Germinal center (tissue), 1 donor: ENCODE measurements around the gene ALDH7A1.

Experiments
- DNase-seq: peaks from one replicate; pipeline ENCODE4 v3.0.0; 2012; ENCODE audit warnings: mixed read lengths, low spot score

Gene ALDH7A1

GRCh38 chr5:126509339-126509738, 85.7 kb downstream of the ALDH7A1 start:
- no peak for DNase-seq

GRCh38 chr5:126508962-126509279, 86.1 kb downstream of the ALDH7A1 start:
- DNase-seq, result peak; percentile 23

DNA sequence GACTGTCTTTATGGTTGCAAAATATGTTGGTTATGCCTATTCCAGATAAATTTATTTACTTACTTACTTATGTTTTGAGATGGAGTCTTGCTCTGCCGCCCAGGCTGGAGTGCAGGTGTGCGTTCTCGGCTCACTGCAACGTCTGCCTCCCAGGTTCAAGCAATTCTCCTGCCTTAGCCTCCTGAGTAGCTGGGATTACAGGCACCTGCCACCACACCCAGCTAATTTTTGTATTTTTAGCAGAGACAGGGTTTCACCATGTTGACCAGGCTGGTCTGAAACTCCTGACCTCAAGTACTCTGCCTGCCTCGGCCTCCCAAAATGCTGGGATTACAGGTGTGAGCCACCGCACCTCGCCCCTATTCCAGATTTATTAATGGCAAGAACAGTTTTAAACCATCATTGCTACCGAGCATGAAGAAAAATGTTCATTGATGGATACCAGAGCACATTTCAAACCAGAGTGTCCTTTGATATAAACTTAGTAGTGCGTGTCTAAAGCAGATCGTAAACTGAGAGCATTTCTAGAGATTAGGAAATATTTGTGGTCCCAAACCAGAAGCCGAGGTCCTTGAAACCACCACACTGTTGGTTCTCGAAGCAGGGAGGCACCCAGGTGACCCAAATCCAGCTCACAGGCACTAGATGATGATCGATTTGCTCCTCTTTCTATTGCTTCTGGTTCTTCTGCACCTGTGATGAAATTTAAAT, 86.6 kb downstream of the ALDH7A1 start:
- no peak for DNase-seq

DNA sequence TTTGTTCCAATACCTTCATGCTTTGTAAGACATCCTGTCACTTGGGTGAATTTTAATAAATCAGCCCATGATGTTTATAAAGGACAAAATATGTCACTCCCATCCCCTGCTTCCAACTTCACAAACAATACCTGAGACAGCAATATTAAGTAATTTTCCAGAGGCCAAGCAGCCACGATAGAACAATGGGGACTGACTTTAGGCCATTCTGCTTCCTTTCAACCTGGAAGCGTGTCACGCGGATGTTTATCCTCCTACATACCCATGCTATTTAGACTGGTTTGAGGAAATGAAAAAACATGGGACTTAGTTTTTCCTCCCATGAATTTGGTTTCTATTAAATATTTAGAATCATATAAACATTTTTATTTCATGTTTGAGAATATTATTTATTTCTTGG, 88.9 kb downstream of the ALDH7A1 start:
- DNase-seq, result no peak

- DNase-seq, result no peak
These were observed 91.4 kb downstream of the ALDH7A1 start for GRCh38 chr5:126503602-126504104.

GRCh38 chr5:126501448-126501847, 93.6 kb downstream of the ALDH7A1 start:
- DNase-seq, result no peak

DNA sequence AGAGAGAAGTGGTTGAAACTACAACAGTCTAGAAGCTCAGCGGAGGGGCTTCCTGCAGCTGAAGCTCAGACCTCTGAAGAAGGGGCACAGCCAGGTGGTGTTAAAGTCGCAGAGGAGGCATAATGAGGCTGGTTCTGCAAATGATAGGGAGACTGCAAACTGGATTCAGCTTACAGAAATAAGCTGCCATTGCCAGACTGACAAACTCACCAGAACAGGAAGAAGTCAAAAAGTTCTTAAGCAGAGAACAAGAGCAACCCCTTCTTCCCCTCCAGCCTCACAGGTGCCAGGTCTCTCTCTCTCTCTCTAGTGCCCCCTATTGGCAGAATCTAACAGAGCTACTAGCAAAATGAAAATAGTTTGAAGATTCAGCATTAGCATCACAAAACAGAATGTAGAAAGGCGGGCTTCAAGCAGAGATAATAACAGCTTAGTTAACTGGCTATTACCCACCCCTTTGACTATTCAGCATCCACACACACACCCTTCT, 95.1 kb downstream of the ALDH7A1 start:
- DNase-seq, result peak; percentile 30

- no peak for DNase-seq
These were observed 95.7 kb downstream of the ALDH7A1 start for GRCh38 chr5:126499278-126499677.

DNA sequence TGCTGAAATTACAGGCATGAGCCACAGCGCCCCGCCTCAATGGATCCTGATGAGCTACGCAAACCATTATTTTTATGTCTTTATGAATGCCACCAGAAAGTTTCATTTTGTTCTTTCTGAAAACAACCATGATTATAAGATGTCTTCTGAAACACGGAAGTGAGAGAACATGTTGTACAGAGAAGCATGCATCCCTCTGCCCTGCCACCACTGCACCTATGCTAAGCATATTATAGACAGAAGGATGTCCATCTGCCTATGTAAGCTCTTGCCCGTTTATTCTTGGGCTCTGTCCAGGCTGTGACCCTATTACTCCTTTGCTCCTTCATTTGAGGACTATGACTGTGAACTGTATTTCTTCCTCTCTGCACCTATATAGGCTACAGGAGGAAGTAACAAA, 97.5 kb downstream of the ALDH7A1 start:
- no peak for DNase-seq

DNA sequence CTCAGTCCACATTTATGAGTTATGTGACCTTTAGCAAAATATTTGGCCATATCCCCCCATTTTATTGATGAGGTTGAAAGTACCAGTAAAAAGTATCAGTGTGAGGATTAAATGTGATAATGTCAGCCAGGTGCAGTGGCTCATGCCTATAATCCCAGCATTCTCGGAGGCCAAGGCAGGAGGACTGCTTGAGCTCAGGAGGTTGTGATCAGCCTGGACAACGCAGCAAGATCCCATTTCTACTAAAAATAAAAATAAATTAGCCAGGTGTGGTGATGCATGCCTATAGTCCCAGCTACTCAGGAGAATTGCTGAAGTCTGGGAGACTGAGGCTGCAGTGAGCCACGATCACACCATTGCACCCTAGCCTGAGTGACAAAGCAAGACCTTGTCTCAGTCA, 100.6 kb downstream of the ALDH7A1 start:
- no peak for DNase-seq

GRCh38 chr5:126492939-126493338, 102.1 kb downstream of the ALDH7A1 start:
- no peak for DNase-seq

DNA sequence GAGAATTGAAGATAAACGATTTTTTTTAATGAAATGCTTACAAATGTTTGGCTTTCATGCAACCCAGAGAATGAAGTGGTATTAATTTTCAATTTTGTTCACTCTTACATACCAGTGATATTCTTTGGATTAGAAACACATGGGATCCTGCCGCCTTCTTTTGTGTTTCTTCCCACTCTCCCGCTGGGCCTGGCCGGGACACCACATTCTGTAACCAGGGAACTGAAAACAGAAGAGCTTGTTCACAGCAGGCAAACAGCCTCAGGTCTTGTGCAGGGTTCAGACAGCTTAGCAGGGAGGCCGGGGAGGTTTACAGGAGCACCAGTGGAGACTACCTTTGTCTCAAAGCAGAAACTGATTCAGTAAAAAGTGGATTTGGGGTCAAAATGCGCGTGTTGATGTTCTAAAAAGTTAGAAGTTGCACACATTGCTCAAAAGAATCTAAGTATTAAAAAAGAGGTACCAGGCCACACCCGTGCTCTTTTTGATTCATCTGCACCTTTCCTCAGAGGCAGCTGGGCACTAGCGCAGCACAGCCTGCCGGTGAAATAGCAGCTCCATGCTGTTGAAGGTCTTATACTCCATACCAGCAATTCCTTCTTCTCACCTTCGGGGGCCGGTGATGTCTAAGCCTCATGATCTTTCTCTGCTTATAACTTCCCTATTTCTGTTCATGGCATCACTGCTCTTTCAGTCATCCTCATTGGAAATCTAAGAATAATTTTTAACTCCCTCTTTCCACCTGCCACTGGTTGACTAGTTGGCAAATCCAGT, 104.7 kb downstream of the ALDH7A1 start:
- DNase-seq, result no peak

DNA sequence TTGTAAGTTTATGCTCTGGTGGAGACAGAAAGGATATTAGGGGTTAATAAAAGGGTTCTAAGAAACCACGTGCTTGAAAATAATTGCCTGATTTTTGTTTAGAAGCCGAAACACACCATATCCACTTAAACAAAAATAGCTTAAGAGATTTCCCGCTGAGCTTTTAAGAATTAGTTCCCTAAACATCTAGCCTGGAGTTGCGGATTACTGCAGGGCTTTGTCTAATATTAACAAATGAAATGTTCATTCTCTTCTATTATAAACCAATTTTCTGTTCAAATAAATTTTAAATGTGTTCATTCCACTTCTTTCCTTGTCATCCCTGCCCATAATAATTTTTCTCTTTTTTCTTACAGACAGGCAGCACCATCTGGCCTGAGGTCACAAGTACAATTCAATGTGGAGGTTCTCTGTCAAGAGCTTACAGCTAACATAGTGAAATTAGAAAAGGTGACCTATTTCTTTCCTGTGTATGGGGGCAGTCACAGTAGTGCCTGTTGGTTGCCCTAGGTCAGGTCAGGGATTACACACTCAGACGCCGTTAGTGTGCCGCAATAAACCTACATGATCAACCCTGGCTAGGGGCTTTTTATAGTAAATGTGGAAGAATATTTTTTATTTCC, 106.5 kb downstream of the ALDH7A1 start:
- no peak for DNase-seq

- DNase-seq, result no peak
These were observed 107.4 kb downstream of the ALDH7A1 start for GRCh38 chr5:126487596-126487995.

- DNase-seq, result no peak
These were observed 108.7 kb downstream of the ALDH7A1 start for GRCh38 chr5:126486332-126486731.

DNA sequence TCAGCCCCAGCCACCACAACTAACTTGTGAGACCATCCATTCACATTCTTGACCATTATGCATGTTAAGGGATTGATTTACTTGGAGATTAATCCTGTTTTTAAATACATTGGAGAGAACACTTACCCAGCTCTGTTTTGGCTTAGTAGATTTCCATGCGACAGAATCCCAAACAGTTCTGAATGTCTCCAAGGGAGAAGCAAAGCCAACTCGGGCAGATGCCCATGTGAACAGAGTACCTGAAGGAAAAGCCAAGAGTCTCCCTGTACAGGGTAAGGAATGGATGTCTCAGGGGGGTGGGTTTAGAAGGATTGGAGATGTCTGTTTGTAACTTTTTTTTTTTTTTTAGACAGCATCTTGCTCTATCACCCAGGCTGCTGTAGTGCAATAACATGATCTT, 110.8 kb downstream of the ALDH7A1 start:
- DNase-seq, result no peak

- DNase-seq, result no peak
These were observed 111.9 kb downstream of the ALDH7A1 start for GRCh38 chr5:126483156-126483555.

DNA sequence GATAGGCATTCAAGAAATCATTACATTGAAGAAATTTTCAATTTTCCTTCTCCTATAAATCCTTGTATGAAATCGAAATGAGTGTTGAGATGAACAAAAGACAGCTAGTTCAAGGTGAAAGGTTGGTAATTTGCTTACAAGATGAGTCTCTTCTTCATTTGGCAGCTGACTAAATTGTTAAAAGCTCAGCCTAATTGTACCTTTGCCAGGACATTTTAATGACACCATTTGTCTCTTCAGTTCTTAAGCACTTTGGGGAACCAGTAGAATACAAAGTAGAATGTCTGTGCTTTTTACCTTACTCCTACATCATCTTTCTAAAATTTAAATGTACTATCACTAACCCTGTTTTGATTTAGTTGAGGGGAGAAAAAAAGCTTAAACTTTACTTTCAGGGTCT, 112.4 kb downstream of the ALDH7A1 start:
- no peak for DNase-seq

- no peak for DNase-seq
These were observed 113.8 kb downstream of the ALDH7A1 start for GRCh38 chr5:126481243-126481642.
